Breast epithelium (tissue), 3 donors: ENCODE measurements around the gene MAP4.
"Not testable (repeated sequence)": the region's sequence is repeated elsewhere in the genome, so short reads cannot be mapped to it uniquely, and the experiment has no call there.

Source experiments
- CTCF ChIP-seq, 3 donors: fragments of 450-650 bp; IDR thresholded peaks; one replicate each; pipeline ENCODE4 v1.5.1; 2016 to 2017; ENCODE audit warnings: antibody characterized with exemption in 3 of 3, mild to moderate bottlenecking in 3 of 3, moderate library complexity in 3 of 3
- POLR2A ChIP-seq: fragments of 450-650 bp; IDR thresholded peaks from one replicate; pipeline ENCODE4 v1.6.1; 2016; ENCODE audit warnings: antibody characterized with exemption, mild to moderate bottlenecking, moderate library complexity
- POLR2AphosphoS5 ChIP-seq, 3 donors: sonication (generic); formaldehyde crosslinking; IDR thresholded peaks; one replicate each; pipeline ENCODE4 v1.6.1; 2017; ENCODE audit warnings: antibody characterized with exemption in 3 of 3

- TF ChIP-seq CTCF (IDR thresholded peaks at IDR 0.05); POLR2A; POLR2AphosphoS5 (IDR thresholded peaks at IDR 0.05): not testable (repeated sequence)
Measured at GRCh38 chr3:48007361-48007760, 8.9 kb downstream of the MAP4 start.
